ENCODE results near the gene CAP2. TPM values are rescaled to one million over a fixed set of nuclear protein-coding genes. Genes with fewer than 3 reads are reported as not detected.
"Not testable (repeated sequence)": the region's sequence is repeated elsewhere in the genome, so short reads cannot be mapped to it uniquely, and the experiment has no call there.

CAP2 gene
- total and polyA plus RNA-seq, 12 donors, result 1.3 to 21.9 (median 11.9) TPM

DNA sequence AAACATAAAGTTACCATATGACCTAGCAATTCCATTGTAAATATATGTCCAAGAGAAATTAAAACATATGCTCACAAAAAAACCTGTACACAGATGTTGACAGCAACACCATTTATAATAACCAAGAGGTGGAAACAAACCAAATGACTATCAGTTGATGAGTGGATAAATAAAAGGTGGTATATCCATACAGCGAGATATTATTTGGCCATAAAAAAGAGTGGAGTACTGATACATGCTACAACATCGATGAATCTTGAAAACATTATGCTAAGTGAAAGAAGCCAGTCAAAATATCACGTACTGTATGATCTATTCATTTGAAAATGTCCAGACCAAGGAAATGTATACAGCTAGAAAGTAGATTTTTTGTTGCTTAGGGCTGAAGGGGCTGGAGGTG, 2.9 kb downstream of the CAP2 start:
- H3K36me3 ChIP-seq (replicated peaks in 1 of 2), result no peaks in the 10 kb centered on the region
- H3K27ac ChIP-seq, result no peak overlapping the region
- no peaks in the 10 kb centered on the region for H3K27me3 ChIP-seq
- DNase-seq, result no peak
- TF ChIP-seq CTCF (IDR thresholded peaks at IDR 0.05), result no peak
- no peak for TF ChIP-seq POLR2A (IDR thresholded peaks at IDR 0.05)
- intact Hi-C loops (cut with DNase I), result no loop called here
- H3K4me3 ChIP-seq, result no peak overlapping the region
- H3K9me3 ChIP-seq (replicated peaks in 1 of 3), result no peaks in the 10 kb centered on the region
- WGBS, 4 donors, result 82 to 96% (median 93%) methylated on average over 3 of the region's 3 CpGs
- H3K4me1 ChIP-seq (replicated peaks in 1 of 2), result peaks cover 11 to 25% of the 10 kb centered on the region in 2 donors

DNA sequence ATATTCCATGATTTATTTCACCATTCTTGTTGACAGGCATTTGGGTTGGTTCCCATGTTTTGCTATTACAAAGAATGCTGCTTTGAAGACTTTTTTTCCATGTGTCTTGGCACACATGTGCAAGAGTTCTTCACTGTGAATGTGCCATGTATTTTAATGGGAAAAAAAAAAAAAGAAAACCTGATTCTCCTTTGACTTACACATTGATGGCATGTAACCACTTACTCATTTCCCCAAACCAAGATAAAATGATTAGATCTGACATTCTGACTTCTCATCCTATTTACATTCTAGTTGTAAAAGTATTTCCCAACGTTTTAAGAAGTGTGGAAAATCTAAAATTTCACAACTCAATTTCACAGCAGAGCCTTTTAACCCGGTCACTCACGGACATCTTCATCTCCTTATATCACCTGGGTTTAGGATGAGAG, 4.4 kb downstream of the CAP2 start:
- Histone ChIP-seq H3K36me3 (replicated peaks in 1 of 2) (no peaks in the 10 kb centered on the region), H3K4me3 (no peak overlapping the region), H3K27me3 (no peaks in the 10 kb centered on the region), H3K27ac (no peak overlapping the region), H3K9me3 (replicated peaks in 1 of 3) (no peaks in the 10 kb centered on the region), H3K4me1 (replicated peaks in 1 of 2) (peaks cover 11 to 20% of the 10 kb centered on the region in 2 donors)
- intact Hi-C loops (cut with DNase I), result no loop called here
- TF ChIP-seq POLR2A (IDR thresholded peaks at IDR 0.05), result no peak
- no peak for TF ChIP-seq CTCF (IDR thresholded peaks at IDR 0.05)
- DNase-seq, result peak in 1 of 7 donors; percentile 13
- 63 to 71% (median 67%) methylated on average over 3 of the region's 3 CpGs for WGBS, 4 donors

DNA sequence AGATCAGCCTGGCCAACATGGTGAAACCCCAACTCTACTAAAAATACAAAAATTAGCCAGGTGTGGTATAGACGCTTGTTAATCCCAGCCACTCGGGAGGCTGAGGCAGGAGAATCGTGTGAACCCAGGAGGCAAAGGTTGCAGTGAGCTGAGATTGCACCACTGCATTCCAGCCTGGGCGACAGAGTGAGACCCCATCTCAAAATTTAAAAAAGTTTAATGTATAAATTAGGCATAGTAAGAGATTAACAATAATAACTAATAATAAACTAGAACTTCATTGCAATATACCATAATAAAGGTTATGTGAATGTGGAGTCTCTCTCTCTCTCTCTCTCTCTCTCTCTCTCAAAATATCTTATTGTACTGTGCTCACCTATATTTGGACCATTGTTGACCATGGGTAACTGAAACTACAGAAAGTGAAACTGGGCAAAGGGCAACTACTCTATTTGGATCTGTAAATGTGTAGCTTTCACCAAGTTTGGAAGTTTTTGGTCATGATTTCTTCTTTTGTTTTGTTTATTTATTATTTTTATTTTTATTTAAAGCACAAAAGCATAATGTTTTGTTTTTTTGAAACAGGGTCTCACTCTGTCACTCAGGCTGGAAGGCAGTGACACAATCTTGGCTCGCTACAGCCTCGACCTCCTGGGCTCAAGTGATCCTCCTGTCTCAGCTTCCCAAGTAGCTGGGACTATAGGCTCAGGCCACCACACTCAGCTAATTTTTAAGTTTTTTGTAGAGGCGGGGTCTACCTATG, 12.0 kb downstream of the CAP2 start:
- H3K27me3 ChIP-seq; H3K36me3 ChIP-seq (replicated peaks in 1 of 2); H3K9me3 ChIP-seq (replicated peaks in 1 of 3); intact Hi-C loops (cut with DNase I); H3K27ac ChIP-seq; DNase-seq; H3K4me3 ChIP-seq; H3K4me1 ChIP-seq (replicated peaks in 1 of 2): not testable (repeated sequence)
- WGBS, 4 donors, result 86 to 89% (median 87%) methylated on average over 7 of the region's 7 CpGs

- no peak overlapping the region for H3K27ac ChIP-seq
- no peaks in the 10 kb centered on the region for H3K36me3 ChIP-seq (replicated peaks in 1 of 2)
- H3K4me3 ChIP-seq, result no peak overlapping the region
- 92 to 96% (median 94%) methylated on average over 7 to 8 of the region's 8 CpGs for WGBS, 4 donors
- no peak for DNase-seq
- TF ChIP-seq POLR2A (IDR thresholded peaks at IDR 0.05) (no peak), CTCF (IDR thresholded peaks at IDR 0.05) (no peak)
- no peaks in the 10 kb centered on the region for H3K27me3 ChIP-seq
- H3K9me3 ChIP-seq (replicated peaks in 1 of 3), result no peaks in the 10 kb centered on the region
- no peaks in the 10 kb centered on the region for H3K4me1 ChIP-seq (replicated peaks in 1 of 2)
- intact Hi-C loops (cut with DNase I), result no loop called here
These were observed 12.5 kb downstream of the CAP2 start for GRCh38 chr6:17405944-17406245.

DNA sequence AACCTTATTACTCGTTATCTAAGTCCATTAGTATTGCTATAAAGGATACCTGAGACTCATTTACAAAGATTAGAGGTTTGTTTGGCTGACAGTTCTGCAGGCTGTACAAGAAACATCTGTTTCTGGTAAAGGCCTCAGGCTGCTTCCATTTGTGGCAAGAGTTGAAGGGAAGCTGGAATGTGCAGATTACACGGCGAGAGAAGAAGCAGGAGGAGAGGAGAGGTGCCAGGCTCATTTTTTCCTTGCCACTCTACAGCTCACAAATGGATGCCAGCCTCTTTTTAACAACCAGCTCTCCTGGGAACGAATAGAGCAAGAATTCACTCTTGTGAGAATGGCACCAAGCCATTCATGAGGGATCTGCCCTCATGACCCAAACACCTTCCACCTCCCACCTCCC, 14.7 kb downstream of the CAP2 start:
- H3K27ac ChIP-seq, result no peak overlapping the region
- WGBS, 4 donors, result 83 to 94% (median 85%) methylated on average over 4 of the region's 4 CpGs
- H3K9me3 ChIP-seq (replicated peaks in 1 of 3), result no peaks in the 10 kb centered on the region
- DNase-seq, result no peak
- no peaks in the 10 kb centered on the region for H3K36me3 ChIP-seq (replicated peaks in 1 of 2)
- no peaks in the 10 kb centered on the region for H3K4me1 ChIP-seq (replicated peaks in 1 of 2)
- intact Hi-C loops (cut with DNase I), result no loop called here
- no peak for TF ChIP-seq CTCF (IDR thresholded peaks at IDR 0.05)
- no peak for TF ChIP-seq POLR2A (IDR thresholded peaks at IDR 0.05)
- H3K4me3 ChIP-seq, result no peak overlapping the region
- H3K27me3 ChIP-seq, result no peaks in the 10 kb centered on the region
